NB4 (cell line): ENCODE measurements around the gene PDILT.

Source experiments
- DNase-seq: peaks from one replicate; pipeline ENCODE4 v3.0.0; 2010; ENCODE audit warnings: low read depth
- H3K4me3 ChIP-seq: one replicate; pipeline ENCODE4 v1.5.1; 2011; ENCODE audit warnings: mild to moderate bottlenecking, low read depth, low read length, moderate library complexity
- MYC ChIP-seq: IDR thresholded peaks from 2 replicates; pipeline ENCODE4 v1.6.1; 2011; ENCODE audit warnings: low read depth, low read length
- POLR2A ChIP-seq: IDR thresholded peaks from 2 replicates; pipeline ENCODE4 v1.6.1; 2011; ENCODE audit warnings: mild to moderate bottlenecking; ENCODE audit not compliant: insufficient read length; ENCODE audit errors: extremely low read depth
- TF ChIP-seq, protein P1 (sequence below): IDR thresholded peaks from one replicate; pipeline ENCODE4 v1.5.1; 2012; ENCODE audit warnings: low read depth, low read length
- TF ChIP-seq, protein P2 (sequence below): IDR thresholded peaks from 2 replicates; pipeline ENCODE4 v1.6.1; 2011; ENCODE audit warnings: low read depth, low read length

The PDILT gene

DNA sequence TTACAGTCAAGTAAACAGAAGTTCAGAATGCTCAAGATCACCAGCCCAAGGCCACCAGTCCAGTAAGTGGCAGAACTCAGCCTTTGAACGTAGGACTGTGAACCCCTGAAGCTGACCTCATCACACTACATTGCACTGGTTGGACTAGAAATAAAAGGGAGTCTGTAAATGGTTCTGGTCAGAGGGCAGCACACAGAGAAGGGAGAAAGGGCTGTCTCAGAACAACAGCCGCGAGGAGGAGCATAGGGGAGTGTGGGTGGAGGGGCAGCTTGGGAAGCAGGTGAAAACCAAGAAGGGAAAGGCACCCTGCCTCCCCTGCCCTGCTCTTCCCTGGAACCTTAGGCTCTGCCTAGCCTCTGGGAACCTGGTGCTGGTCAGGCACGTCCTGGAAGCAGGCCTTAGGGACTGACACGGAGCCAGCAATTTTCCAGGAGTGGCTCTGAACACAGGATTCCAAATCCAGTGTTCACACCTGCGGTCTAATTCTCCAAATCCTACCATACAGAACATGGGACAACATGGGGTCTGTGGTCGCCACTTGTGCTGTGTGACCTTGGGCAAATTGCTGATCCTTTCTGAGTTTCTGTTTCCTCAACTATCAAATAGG, 7.0 kb downstream of the PDILT start:
- no peak overlapping the region for H3K4me3 ChIP-seq
- no peak for DNase-seq
- TF ChIP-seq MYC (no peak), POLR2A (no peak)
- TF ChIP-seq, protein P1, sequence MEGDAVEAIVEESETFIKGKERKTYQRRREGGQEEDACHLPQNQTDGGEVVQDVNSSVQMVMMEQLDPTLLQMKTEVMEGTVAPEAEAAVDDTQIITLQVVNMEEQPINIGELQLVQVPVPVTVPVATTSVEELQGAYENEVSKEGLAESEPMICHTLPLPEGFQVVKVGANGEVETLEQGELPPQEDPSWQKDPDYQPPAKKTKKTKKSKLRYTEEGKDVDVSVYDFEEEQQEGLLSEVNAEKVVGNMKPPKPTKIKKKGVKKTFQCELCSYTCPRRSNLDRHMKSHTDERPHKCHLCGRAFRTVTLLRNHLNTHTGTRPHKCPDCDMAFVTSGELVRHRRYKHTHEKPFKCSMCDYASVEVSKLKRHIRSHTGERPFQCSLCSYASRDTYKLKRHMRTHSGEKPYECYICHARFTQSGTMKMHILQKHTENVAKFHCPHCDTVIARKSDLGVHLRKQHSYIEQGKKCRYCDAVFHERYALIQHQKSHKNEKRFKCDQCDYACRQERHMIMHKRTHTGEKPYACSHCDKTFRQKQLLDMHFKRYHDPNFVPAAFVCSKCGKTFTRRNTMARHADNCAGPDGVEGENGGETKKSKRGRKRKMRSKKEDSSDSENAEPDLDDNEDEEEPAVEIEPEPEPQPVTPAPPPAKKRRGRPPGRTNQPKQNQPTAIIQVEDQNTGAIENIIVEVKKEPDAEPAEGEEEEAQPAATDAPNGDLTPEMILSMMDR, result no peak
- TF ChIP-seq, protein P2, sequence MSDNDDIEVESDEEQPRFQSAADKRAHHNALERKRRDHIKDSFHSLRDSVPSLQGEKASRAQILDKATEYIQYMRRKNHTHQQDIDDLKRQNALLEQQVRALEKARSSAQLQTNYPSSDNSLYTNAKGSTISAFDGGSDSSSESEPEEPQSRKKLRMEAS, result no peak

DNA sequence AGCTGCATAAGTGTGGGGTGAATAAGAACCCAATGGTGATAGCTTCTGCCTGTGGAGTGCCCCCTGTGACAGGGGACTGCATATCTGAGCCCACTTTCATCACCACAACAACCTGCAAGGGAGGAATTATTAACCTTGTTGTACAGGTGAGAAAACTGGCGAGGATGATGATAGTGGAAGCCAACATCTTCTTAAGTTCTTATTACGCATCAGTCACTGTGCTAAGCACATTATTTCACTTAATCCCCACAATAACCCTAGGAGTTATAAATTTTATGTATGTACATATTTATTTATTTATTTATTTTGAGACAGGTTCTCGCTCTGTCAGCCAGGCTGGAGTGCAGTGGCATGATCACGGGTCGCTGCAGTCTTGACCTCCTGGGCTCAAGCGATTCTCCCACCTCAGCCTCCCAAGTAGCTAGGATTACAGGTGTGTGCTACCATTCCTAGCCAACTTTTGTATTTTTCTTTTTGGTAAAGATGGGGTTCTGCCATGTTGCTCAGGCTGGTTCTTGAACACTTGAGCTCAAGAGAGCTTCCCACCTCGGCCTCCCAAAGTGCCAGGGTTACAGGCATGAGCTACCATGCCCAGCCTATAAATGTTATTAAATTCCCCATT, 7.6 kb downstream of the PDILT start:
- TF ChIP-seq, protein P2, result no peak
- no peak for TF ChIP-seq MYC
- TF ChIP-seq, protein P1, result no peak
- no peak for TF ChIP-seq POLR2A

DNA sequence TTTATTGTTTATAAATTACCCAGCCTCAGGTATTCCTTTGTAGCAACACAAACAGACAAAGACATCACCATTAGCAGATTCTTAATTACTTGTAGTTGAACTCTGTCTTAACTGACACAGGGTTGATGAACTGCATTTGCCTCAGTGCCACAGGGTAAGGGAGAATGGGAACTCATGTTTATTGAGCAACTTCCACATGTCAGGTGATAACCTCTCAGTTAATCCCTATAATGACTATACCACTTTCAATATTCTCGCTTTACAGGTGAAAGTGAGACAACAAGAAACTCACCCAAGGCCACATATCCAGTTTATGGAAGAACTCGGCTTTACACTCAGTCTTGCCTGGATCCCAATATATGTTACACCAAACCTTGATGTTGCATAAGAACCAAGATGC, 8.6 kb downstream of the PDILT start:
- TF ChIP-seq, protein P1, result no peak
- TF ChIP-seq MYC (no peak), POLR2A (no peak)
- TF ChIP-seq, protein P2, result no peak
- no peak overlapping the region for H3K4me3 ChIP-seq
- no peak for DNase-seq

More for the DNA sequence above, 7.6 kb downstream of the PDILT start:
- H3K4me3 ChIP-seq, result no peak overlapping the region
- no peak for DNase-seq

DNA sequence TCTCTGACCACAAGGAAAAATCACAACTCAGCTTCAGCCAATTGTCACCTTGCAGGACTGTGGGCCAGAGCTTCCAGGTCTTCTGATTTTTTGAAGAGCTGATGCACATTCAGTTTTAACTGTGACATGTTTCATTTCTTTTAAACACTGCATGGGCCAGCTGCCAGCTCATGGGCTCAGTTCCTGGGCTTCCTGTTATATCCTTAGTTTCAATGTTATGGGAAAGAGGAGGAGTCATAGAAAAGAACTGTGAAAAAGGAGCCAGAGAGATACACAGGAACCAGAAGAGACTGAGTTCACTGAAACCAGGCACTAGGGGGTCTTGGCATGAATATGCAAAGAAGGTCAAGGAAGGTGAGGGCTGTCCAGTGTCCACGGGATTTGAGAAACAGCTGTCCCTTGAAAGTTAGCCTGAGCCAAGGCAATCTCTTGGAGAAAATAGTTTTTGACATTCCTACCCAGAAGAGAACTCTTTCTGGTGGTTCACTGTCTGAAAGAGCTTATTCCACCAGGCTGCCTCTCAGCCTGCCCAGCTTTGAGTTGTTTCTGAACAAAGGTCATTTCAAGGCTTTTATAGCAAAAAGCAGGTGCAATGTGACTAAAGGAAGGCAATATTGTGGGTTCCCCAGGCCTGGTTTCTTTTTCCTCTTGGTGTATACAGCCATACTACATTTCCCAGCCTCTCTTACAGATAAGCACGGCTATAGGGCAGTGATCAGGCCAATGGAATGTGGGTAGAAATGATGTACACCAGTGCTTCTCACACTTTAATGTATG, 10.5 kb downstream of the PDILT start:
- DNase-seq, result no peak
- no peak overlapping the region for H3K4me3 ChIP-seq

DNA sequence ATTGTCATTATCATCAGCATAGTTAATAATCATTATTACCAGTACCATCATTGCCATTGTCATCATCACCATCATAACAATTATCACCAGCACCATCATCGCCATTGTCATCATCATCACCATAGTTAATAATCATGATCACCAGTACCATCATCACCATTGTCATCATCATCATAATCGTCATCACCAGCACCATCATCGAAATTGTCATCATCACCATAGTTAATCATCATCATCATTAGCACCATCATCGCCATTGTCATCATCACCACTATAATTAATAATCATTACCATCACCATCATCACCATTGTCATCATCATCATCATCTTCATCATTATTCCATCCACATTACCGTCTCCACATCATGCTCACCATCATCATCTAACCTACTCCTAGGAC, 13.5 kb downstream of the PDILT start:
- no peak overlapping the region for H3K4me3 ChIP-seq
- TF ChIP-seq MYC (no peak), POLR2A (no peak)
- TF ChIP-seq, protein P2, result no peak
- TF ChIP-seq, protein P1, result no peak
- no peak for DNase-seq

More for the DNA sequence above, 10.5 kb downstream of the PDILT start:
- TF ChIP-seq POLR2A, result no peak
- TF ChIP-seq, protein P2, result no peak
- no peak for TF ChIP-seq MYC
- TF ChIP-seq, protein P1, result no peak
